Stimulated activated CD8-positive, alpha-beta memory T cell treated with anti-CD3 and anti-CD28 coated beads, Interleukin-7, amount 100 ng/mL, for 4 hours (primary cell): ENCODE measurements around the gene NDUFA6.

Experiments
- DNase-seq, 2 donors: peaks; one replicate each; pipeline ENCODE4 v3.0.0-alpha.2; 2020; ENCODE audit warnings: low read depth in 2 of 2

The NDUFA6 gene

DNA sequence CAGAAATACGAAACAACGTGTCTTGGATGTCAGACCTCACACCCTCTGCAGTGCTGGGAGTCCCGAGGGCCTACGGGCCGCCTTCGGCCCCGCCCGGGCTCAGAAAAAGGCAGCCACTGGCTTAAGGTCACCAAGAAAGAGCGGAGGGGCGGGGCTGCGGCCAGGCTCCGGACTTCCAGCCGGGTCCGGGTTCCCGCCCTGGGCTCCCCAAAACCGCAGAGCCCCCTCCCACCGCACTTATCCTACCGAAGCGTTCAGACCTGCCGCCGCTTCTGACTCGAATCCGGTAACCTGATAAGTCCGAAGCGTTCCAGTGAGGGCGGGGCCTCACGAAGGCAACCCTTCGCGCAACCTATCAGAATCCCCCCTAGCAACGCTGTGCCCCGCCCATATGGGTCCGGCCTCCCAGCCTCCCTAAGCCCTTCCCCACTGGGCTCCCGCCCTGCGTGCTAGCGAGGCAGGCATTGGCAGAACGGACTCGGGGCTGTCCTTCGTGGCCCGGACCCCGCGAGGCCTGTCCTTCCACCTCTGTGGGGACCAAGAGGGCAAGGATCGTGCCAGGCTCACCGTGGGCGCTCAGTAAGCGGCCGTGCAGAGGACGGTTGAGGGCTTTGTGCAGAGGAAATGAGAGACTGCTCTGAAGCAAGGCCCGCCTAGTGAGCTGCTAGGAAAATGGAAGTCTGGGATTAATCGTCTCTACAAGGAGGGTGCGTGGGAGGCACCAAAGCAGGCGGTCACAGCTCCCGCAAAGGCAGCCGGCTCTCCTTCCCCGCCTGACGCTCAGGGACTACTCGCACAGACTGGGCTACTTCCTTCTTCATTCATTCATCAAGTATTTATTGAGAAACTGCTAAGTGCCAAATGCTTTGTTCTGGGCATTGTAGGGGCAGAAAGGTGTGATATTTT, 19.8 kb downstream of the NDUFA6 start, which contains the start of gene NAGA:
NAGA (minus strand) TSS at position 296 of the 906 bp plus-strand sequence. CDS start 515 bp downstream, outside the sequence.
- peak; percentile 82 to 83 for DNase-seq

DNA sequence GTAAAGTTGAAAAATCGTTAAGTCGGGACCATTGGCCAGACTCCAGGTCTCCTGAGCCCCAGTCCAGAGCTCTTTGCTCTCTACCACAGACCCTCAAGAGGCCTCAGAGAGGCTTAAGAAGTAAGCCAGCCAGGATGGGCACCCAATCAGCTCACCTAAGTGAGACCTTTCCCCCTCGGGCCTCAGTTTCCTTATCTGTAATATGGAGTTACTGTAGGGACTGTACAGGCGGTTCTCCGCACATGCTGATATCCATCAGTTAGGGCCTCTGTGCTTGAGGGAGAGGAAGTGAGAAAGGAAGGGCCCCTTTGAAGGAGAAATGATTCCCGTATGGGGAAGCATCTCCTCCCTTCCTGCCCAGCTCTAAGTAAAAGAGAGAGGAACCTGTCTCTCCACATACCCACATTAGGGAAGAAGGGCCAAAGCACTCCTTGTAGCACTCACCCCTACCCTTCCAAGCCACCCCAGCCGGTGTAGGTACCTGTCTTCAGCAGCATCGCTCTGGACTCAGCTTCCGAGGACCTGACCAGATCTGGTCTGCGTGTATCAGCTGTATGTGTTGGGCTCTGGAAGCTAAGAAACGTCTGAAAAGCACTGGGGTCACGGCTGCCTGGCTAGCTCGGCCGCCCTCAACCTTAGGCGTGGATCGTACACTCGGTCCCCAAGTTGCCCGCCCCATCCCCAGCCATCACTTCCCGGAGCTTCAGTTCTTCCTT, 20.6 kb downstream of the NDUFA6 start:
- DNase-seq = no peak

DNA sequence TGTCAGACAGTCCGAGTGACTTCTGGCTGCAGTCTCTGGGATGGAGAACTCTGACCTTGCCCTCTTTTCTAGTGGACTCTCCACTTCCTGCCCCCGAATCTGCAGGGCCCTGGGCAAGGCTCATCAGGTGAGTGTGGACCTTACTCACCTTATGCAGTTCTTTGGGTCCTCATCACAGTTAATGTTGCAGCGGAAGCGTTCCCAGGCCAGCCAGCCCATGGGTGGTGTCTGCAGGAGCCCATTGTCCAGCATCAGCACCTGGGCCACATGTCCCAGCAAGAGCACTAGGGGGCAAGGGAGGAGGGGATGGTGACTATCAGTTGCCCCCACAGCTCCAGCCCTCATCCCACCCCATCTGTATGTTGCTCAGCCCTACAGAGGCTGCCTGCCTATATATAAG, 22.3 kb downstream of the NDUFA6 start:
- DNase-seq = no peak

DNA sequence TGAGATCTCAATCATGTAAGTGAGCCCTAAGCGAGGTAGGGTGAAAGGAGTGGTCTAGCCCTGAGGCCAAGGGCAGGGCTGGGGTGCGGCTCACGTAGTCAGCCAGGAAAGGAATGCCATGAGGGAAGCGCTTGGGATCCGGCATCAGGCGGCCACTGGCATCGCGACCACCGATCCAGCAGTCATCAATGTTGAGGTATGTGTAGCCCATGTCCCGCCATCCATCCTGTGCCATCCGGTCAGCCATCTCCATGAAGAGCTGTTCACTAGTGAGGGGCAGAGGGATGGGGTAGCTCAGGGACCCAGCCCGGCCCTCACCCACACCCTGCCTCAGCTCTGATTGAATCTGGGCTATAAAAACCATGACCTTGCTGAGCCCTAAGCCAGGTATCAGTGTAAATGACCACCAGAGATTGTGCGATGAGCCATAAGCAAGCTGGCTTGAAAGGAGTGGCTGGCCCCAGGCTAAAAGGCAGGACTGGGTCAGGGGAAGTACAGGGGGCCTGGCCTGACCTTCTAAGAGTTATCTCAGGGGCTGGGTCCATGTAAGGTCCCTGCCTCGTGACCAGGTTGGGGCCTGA, 22.8 kb downstream of the NDUFA6 start:
- DNase-seq = no peak

DNA sequence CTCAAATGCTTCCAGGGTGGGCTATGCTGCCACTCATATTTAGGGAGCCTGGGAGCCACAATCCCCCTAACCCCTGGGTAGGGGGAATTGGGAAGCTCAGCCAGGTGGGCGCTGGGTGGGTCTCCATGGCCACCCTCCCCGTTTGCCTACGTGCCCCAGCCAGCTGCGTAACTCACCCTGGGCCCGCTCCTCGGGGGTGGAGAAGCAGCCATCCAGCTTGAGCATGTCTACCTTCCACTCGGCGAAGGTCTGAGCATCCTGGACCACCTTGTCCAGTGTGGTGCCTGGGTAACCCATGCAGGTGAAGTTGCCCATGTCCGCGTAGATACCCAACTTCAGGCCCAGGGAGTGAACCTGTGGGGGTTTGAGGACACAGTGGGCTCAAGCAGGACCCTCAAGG, 23.6 kb downstream of the NDUFA6 start:
- DNase-seq = no peak

DNA sequence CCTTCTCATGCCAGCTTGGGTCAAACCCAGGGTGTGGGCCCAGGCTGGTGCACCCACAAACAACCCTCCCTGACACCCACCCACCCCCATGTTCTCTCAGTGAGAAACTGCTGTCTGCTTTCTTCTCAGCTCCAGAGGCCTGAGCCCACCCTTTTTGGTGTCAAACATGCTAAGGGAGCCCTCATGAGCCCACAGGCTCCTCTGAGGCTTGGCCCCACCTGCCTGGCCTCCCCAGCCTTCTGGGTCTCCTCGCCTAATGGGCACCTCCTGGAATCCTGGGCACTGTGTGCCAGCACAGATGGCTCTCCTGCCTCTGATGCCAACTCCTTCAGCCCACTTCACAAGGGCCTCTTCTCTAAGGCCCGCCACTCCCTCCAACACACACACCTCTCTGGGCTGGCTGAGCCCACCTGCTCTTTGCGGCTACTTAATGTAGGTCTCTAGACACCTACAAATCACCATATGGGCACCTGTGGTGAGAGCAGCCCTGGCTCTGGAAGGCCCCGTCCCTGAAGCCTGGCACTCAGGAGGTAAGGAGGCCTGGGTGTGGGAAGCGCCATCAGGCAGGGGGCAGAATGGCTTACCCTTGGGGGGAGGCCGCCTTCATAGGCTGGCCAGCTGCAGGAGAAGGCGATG, 24.3 kb downstream of the NDUFA6 start:
- no peak for DNase-seq

DNA sequence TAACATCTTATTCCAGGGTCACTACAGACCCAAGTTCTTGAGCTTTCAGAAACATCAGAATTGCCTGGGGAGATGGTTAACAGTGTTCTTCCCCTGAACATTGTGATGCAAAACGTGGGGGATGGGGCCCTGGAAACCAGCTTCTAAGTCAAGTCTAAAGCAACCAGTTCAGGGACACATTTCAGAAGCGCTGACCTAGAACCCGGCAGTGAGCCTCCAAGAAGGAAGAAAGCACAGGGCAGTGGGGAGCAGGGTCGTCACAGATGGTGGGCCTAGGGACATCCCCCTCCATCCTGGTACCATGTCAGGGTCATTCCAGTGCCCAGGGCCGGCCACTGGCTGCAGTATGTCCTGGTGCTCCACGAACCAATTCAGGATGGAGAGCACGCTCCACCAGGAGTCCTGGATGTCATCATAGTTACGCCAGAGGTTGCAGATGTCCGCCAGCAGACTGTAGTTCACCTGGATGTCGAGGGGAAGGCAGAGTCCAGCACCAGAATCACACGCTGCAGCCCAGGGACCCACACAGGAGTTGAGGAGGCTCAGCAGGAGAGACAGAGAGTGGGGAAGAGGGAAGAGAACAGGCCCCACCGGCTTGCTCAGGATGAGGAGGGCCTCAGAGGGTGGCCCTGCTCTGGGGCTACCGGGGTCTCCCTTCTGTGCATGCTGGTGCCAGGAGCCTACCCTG, 25.0 kb downstream of the NDUFA6 start:
- no peak for DNase-seq

DNA sequence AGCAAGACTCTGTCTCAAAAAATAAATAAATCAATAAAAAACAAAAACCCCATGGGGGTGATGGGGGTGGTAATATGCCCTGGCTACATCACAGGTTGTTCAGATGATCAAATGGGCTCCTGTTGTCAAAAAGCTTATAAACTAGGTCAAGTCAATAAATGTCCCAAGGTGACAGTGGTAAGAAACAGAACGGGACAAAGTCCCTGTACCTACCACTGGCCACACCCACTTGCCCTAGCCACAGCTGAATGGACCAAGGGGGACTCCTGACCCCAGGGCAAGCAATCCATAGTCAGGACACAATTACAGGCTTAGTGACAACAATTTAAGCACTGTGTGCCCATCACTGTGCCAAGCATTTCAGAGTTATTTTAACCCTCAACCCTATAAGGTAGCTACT, 25.9 kb downstream of the NDUFA6 start:
- no peak for DNase-seq

DNA sequence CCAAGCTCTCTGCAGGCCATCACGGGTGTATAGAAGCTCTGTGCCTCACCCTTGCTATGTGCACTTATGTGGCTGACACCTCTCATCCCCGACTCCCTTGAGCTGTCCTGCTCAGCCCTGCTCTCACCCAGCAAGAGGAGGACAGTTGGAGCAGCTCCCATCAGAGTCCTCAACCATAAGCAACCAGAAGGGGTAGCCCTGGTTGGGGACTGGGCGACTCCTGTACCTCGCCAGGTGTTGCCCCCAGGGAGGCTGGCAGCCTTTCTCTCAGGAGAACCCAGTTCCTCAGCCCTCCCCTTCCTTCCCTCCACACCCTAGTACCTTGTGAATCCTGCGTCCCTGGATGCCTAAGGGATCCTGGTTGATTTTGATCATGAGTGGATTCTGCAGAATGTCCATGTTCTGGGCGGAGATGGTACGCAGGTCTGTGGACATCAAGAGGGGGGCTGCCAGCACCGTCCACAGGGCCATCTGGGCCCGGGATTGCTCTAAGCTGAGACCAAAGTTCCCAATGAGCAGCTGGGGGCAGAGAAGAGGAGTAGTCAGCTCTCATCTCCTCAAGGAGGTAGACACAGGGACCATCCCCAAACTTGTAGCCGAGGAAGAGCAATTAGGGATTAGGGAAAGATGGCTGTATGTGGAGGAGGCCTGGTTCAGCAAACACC, 27.9 kb downstream of the NDUFA6 start:
- DNase-seq = no peak

DNA sequence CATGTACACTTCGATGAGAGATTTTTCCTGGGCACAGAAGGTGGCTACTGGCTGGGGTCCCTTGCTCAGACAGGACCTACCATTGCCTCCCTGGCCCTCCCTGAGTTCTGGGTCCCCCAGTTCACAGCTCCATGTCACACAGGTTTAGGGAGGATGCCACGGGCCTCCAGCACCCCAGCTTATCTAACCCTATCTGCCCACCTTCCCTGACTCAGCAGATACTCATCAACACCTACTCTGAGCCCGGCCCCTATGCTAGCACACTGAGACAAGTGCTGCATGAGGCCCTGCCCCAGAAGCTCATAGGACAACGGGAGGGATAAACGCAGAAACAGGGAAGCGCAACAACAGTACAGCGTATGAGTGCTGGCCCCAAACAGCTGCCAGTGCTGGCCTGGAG, 29.5 kb downstream of the NDUFA6 start:
- DNase-seq = no peak

DNA sequence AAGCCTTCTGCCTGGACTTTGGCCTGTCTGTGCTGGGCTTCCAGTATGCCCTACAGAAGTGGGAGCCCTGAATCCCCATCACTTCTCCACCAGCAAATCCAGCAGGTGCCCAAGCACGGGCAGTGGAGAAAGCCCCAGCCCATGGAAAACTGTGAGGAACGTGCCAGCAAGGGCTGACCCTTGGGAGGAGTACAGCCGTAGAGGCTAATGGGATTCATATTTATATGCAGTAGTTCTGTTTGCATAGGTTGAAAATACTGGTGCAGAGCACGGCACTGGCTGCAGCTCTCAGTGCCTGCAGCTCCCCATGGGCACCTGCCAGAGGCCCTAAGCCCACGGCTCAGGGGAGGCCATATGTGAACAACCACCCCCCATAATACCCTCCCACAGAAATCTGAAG, 30.1 kb downstream of the NDUFA6 start:
- no peak for DNase-seq

DNA sequence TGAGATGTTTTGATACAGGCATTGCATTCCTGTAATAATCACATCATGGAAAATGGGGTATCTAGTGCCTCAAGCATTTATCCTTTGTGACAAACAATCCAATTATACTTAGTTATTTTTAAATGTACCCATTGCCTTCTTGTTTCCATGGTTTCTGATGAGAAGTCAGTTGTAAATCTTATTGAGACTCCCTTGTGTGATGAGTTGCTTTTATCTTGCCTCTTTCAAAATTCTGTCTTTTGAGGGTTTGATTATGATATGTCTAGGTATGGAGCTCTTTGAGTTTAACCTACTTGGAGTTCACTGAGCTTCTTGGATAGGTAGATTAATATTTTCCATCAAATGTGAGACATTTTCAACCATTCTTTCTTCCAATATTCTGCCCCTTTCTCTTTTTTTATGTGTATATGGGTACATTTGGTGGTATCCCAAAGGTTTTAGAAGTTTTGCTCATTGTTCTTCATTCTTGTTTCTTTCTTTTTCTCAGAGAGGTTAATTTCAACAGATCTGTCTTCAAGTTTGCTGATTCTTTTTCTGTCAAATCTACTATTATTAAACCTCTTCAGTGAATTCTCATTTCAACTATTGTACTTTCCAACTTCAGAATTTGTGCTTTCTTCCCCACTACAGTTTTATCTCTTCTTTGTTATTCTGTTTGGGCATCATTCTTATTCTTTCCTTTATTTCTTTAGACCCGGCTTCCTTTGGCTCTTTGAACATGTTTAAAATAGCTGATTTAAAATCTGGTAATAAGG, 33.6 kb downstream of the NDUFA6 start:
- DNase-seq = no peak

DNA sequence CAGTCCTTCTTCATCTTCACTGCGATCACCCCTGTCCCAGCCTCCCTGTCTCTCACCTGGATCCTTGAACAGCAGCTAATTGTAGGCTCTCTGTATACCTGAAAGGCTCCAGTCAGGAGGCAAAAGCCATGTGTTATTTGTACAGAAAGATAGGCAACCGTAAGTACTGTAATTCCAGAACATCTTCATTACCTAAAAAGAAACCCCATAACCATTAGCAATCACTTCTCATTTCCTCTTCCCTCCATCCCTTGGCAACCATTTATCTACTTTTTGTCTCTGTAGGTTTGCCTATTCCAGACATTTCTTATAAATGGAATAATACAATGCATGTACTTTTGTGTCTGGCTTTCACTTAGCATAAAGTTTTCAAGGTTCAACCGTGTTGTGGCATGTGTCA, 37.8 kb downstream of the NDUFA6 start:
- DNase-seq = no peak

DNA sequence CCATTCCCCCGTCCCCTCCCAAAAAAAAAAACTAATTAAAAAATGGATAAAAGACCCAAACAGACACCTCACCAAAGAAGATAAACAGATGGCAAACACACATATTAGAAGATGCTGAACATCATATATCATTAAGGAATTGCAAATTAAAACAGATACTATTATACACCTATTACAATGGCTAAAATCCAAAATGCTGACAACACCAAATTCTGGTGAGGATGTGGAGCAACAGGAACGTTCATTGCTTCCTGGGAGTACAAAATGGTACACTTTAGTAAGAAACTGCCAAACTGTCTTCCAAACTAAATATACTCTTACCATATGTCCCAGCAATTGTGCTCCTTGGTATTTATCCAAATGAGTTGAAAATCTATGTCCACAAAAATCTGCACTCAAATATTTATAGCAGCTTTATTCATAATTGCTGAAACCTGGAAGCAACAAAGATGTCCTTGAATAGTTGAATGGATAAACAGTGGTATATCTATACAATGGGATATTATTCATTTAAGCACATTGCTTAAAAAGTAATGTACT, 39.9 kb downstream of the NDUFA6 start:
- no peak for DNase-seq

DNA sequence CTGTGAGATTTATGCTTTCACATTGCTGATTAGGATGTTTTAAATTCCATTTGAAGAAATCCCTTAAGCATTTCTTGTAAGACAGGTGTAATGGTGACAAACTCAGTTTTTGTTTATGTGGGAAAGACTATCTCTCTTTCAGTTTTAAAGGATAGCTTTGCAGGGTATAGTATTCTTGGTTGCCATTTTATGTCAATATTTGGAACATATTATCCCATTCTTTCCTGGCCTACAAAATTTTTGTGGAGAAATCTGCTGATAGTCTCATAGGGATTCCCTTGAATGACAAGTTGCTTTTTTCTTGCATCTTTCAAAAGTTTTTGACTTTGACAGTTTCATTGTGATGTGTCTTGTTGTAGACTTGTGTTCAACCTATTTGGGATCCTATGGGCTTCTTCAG, 48.8 kb downstream of the NDUFA6 start:
- DNase-seq = no peak

DNA sequence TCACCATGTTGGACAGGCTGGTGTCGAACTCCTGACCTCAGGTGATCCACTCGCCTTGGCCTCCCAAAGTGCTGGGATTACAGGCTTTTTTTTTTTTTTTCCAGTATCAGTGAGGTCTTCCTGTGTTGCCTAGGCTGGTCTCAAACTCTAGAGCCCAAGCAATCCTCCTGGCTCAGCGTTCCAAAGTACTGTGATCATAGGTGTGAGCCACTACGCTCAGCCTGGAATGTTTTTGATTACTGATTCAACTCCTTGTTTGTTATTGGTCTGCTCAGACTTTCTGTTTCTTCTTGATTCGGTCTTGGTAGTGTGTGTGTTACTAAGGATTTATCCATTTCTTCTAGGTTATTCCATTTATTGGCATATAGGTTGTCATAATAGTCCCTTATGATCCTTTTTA, 51.3 kb downstream of the NDUFA6 start:
- no peak for DNase-seq
